HEK293T (cell line): ENCODE measurements around the gene WNT5A.

Experiments
- PKNOX1 ChIP-seq: fragments of 450-650 bp; IDR thresholded peaks from 2 replicates; pipeline ENCODE4 v1.6.1; 2016
- ZNF384 ChIP-seq: fragments of 450-650 bp; IDR thresholded peaks from 2 replicates; pipeline ENCODE4 v1.6.1; 2016

GRCh38 chr3:55512571-55513343, 25.7 kb upstream of the WNT5A start:
- no peak for TF ChIP-seq PKNOX1
- TF ChIP-seq ZNF384: no peak
